ENCODE results near the gene TOMT. TPM values are rescaled to one million over a fixed set of nuclear protein-coding genes. Genes with fewer than 3 reads are reported as not detected.

The TOMT gene
- total RNA-seq, 1 experiment from 2014 or later: not detected

GRCh38 chr11:72085621-72086351 lies 19.9 kb upstream of the TOMT start:
- no peak for TF ChIP-seq REST (IDR thresholded peaks at IDR 0.05; ENCODE audit: insufficient read depth in 1 of 2, low read depth in 2 of 2, low read length in 1 of 2)
- no peak for TF ChIP-seq SIN3A (IDR thresholded peaks at IDR 0.05; ENCODE audit: borderline replicate concordance, insufficient read depth, low read depth, low read length)
- no peak for TF ChIP-seq CTCF (IDR thresholded peaks at IDR 0.05)
- H3K27ac ChIP-seq (ENCODE audit: low read length): no peak overlapping the region
- H3K36me3 ChIP-seq (ENCODE audit: control insufficient read depth, insufficient read depth, low read length): no peaks in the 10 kb centered on the region
- no peak for ATAC-seq
- POLR2A ChIA-PET: interaction anchor here (0.8 to 1.0 kb wide), 2 partner anchors 12 to 14 kb away, joined by 4 to 6 read pairs; no protein-coding TSS in a partner anchor
- no peak overlapping the region for H3K4me3 ChIP-seq (ENCODE audit: low read depth in 2 of 2, low read length in 2 of 2)
- H3K27me3 ChIP-seq (ENCODE audit: control insufficient read depth, insufficient read depth, low read length): no peaks in the 10 kb centered on the region
- DNase-seq (ENCODE audit: low read depth, low spot score): no peak
- BruUV-seq (replicated peaks): no TSS peak
- H3K9me3 ChIP-seq (ENCODE audit: control insufficient read depth, insufficient read depth, low read depth, low read length): no peaks in the 10 kb centered on the region
- intact Hi-C loops (cut with micrococcal nuclease; ENCODE audit: unreplicated experiment) (no loop called here), in situ Hi-C loops (cut with HindIII; ENCODE audit: low pct_unique_long_range_greater_than_20kb, low sequenced_read_pairs) (no loop called here)
- peaks cover 8% of the 10 kb centered on the region for H3K4me1 ChIP-seq (ENCODE audit: control insufficient read depth, insufficient read depth, low read length)
- CTCF ChIA-PET: interaction anchor here (0.5 kb wide), 1 partner anchor 59 kb away, joined by 6 read pairs; no protein-coding TSS in a partner anchor

- no peak for ATAC-seq
- H3K4me1 ChIP-seq (ENCODE audit: control insufficient read depth, insufficient read depth, low read length): no peaks in the 10 kb centered on the region
- no peak overlapping the region for H3K4me3 ChIP-seq (ENCODE audit: low read depth in 2 of 2, low read length in 2 of 2)
- no peak overlapping the region for H3K27ac ChIP-seq (ENCODE audit: low read length)
- POLR2A ChIA-PET: no interaction called here
- no peaks in the 10 kb centered on the region for H3K27me3 ChIP-seq (ENCODE audit: control insufficient read depth, insufficient read depth, low read length)
- CTCF ChIA-PET: no interaction called here
- H3K36me3 ChIP-seq (ENCODE audit: control insufficient read depth, insufficient read depth, low read length): no peaks in the 10 kb centered on the region
- in situ Hi-C loops (cut with HindIII; ENCODE audit: low pct_unique_long_range_greater_than_20kb, low sequenced_read_pairs) (no loop called here), intact Hi-C loops (cut with micrococcal nuclease; ENCODE audit: unreplicated experiment) (no loop called here)
- no peak for DNase-seq (ENCODE audit: low read depth, low spot score)
- no peak for TF ChIP-seq REST (IDR thresholded peaks at IDR 0.05; ENCODE audit: insufficient read depth in 1 of 2, low read depth in 2 of 2, low read length in 1 of 2)
- no peak for TF ChIP-seq TCF7L2 (IDR thresholded peaks at IDR 0.05; ENCODE audit: low read depth, low read length)
- no peak for TF ChIP-seq POLR2AphosphoS5 (IDR thresholded peaks at IDR 0.05; ENCODE audit: low read depth, low read length)
- TF ChIP-seq SIN3A (IDR thresholded peaks at IDR 0.05; ENCODE audit: borderline replicate concordance, insufficient read depth, low read depth, low read length): no peak
- TF ChIP-seq CTCF (IDR thresholded peaks at IDR 0.05): no peak
- BruUV-seq (replicated peaks): no TSS peak
- no peaks in the 10 kb centered on the region for H3K9me3 ChIP-seq (ENCODE audit: control insufficient read depth, insufficient read depth, low read depth, low read length)
These were observed 17.5 kb upstream of the TOMT start for GRCh38 chr11:72088076-72088808.
